ENCODE data around the gene TDG.
"Not testable (repeated sequence)": the region's sequence is repeated elsewhere in the genome, so short reads cannot be mapped to it uniquely, and the experiment has no call there.

TDG gene

DNA sequence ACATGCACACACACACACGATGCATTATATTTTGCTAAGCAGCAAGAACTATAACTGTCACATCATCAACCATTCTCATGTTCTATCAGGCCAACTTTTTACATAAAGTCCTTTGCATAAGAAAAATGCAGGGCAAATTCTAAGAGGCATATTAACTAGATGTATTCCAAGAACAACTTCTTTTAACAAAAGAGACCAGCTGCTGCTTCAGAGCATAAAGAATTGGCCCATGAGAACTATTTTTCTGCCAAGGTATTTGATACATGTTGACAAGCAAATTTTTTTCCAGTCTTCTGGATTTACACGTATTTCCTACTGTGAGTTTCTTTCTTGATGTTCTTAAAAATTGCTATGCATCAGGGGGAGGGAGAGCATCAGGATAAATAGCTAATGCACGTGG lies 57.1 kb downstream of the TDG start:
- no peak for DNase-seq (ENCODE audit: low spot score)

DNA sequence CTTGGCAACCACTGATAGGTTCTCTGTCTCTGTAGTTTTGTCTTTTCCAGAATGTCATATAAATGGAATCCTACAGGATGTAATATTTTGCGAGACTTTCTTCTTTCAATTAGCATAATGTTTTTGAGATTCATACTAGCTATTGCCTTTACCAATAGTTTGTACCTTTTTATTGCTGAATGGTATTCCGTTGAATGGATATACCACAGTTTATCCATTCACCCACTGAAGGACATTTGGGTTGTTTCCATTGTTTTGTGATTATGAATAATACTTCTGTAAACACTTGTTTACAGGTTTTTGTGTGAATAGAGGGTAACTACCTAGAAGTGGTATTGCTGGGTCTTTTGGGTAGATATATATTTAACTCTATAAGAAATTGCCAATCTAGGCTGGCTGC lies 58.0 kb downstream of the TDG start:
- no peak for DNase-seq (ENCODE audit: low spot score)

DNA sequence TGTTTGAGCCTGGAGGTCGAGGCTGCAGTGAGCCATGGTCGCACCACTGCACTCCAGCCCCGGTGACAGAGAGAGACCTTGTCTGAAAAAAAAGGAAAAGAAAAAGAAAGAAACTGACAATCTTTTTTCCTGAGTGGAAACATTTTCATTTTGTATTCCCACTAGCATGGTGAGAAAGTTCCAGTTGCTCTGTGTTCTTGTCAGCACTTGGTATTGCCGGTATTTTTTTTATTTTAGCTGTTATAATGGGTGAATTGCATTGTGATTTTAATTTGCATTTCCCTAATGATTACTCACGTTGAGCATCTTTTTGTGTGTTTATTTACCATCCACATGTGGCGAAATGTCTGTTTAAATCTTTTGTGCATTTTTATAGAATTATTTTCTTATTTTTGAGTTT lies 58.7 kb downstream of the TDG start:
- DNase-seq (ENCODE audit: low spot score) = no peak

DNA sequence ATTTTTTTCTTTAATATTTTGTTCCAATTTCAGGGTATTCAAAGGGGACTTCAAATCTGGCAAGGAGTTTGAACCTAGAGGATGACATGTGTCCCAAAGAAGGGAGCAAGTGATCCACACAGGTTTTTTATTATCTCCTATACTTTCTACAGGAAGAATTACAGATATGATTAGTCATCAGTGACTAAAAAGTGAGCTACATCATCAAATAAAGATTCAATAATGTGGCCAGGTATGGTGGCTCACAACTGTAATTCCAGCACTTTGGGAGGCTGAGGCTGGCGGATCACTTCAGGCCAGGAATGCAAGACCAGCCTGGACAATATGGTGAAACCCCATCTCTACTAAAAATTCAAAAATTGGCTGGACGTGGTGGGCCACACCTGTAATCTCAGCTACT lies 60.1 kb downstream of the TDG start:
- no peak for DNase-seq (ENCODE audit: low spot score)

DNA sequence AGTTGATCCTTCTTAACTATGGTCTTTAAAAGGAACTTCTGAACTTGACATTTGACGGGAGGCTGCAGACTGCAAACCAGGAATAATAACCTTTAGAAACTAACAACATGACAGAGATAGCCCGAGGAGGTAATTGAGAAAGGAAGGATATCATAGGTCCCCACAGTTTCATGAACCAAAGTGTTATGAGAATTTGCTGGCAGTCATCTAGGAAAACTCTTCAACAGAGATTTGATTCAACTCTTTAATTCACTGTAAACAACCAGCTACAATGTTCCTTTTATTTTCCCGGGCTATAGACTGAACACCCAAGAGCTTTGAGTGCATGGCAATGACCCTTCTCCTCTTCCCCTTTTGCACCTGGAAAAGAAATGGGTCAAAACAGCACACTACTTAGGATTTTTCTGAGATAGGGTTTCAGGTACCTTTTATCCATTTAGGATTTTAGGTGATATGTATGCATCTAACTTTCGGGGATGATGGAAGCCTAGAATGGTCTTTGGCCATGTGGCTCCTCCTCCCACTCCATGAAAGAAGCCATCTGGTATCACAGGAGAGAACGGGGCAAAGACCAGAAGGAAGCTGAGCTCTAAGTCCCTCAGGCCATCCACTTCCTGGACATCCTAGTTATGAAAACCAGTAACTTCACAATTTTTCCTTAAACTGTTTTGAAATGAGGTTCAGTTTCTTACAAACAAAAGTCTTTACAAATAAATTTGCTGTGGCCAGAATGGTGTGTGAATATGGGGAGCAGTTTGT lies 61.3 kb downstream of the TDG start:
- DNase-seq (ENCODE audit: low spot score) = no peak

DNA sequence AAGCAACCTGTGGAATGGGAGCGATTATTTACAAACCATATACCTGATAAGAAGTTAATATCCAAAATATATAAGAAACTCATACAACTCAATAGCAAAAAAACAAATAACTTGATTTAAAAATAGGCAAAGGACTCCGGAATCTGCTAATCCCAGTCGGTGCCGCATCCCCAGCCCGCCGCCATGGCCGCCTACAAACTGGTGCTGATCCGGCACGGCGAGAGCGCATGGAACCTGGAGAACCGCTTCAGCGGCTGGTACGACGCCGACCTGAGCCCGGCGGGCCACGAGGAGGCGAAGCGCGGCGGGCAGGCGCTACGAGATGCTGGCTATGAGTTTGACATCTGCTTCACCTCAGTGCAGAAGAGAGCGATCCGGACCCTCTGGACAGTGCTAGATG lies 64.9 kb downstream of the TDG start:
- not testable (repeated sequence) for DNase-seq (ENCODE audit: low spot score)

DNA sequence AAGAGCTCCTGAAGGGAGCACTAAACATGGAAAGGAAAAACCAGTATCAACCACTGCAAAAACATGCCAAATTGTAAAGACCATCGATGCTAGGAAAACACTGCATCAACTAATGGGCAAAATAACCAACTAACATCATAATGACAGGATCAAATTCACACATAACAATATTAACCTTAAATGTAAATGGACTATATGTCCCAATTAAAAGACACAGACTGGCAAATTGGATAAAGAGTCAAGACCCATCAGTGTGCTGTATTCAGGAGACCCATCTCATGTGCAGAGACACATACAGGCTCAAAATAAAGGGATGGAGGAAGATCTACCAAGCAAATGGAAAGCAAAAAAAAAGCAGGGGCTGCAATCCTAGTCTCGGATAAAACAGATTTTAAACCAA lies 70.5 kb downstream of the TDG start:
- not testable (repeated sequence) for DNase-seq (ENCODE audit: low spot score)
